SK-N-SH (cell line): ENCODE data around the gene SYT14. TPM values are rescaled to one million over a fixed set of nuclear protein-coding genes. Genes with fewer than 3 reads are reported as not detected.

Experiments used
- CTCF ChIA-PET: fragments of 300-600, 350-600 bp; formaldehyde crosslinking; extraction: SDS; loops from one replicate; lab custom pipeline; 2021; lab: Yijun Ruan, JAX
- POLR2A ChIA-PET: fragments of 350-600 bp; sonication (Branson Sonifier 250); formaldehyde crosslinking; extraction: SDS; loops from one replicate; lab custom pipeline; 2020; ENCODE audit warnings: antibody characterized with exemption, inconsistent platforms; lab: Yijun Ruan, JAX
- DNase-seq: peaks from one replicate; pipeline ENCODE4 v3.0.0; 2012
- H2AFZ ChIP-seq: fragments of 200-600 bp; sonication (generic); 2 replicates; pipeline ENCODE4 v1.8.1; 2016; ENCODE audit warnings: antibody characterized with exemption, mild to moderate bottlenecking, low read depth
- H3F3A ChIP-seq: fragments of 200-600 bp; sonication (generic); replicated peaks from 2 replicates; pipeline ENCODE3; 2016; ENCODE audit warnings: antibody characterized with exemption, mild to moderate bottlenecking; ENCODE audit not compliant: insufficient read depth
- H3K27ac ChIP-seq, 2 experiments: fragments of 200-500 bp in 1 of 2; fragments of 200-600 bp in 1 of 2; sonication (Bioruptor generic) in 1 of 2; sonication (generic), shearing (Covaris generic) in 1 of 2; 2 replicates each; pipeline versions ENCODE4 v1.5.1 to v1.6.1; 2014 to 2016; ENCODE audit warnings: low read depth in 2 of 2, inconsistent platforms in 1 of 2, low read length in 1 of 2, mild to moderate bottlenecking in 1 of 2, mixed read lengths in 1 of 2
- H3K27me3 ChIP-seq: fragments of 200-600 bp; sonication (generic), shearing (Covaris generic); 2 replicates; pipeline ENCODE4 v1.6.1; 2016; ENCODE audit warnings: mixed run types; ENCODE audit not compliant: insufficient read depth
- H3K36me3 ChIP-seq, 2 experiments: fragments of 200-500 bp in 1 of 2; fragments of 200-600 bp in 1 of 2; sonication (Bioruptor generic) in 1 of 2; sonication (generic) in 1 of 2; replicated peaks in 1 of 2; 2 replicates each; pipeline versions ENCODE3 to v1.5.1; 2014 to 2016; ENCODE audit warnings: low read length in 1 of 2, mild to moderate bottlenecking in 1 of 2; ENCODE audit not compliant: insufficient read depth in 2 of 2, control insufficient read depth in 1 of 2
- H3K4me1 ChIP-seq, 2 experiments: fragments of 200-500 bp in 1 of 2; fragments of 200-600 bp in 1 of 2; sonication (Bioruptor generic) in 1 of 2; sonication (generic), shearing (Covaris generic) in 1 of 2; 2 replicates each; pipeline versions ENCODE4 v1.5.1 to v1.6.1; 2014 to 2016; ENCODE audit warnings: low read depth in 1 of 2, low read length in 1 of 2, mixed run types in 1 of 2; ENCODE audit not compliant: insufficient read depth in 2 of 2, control insufficient read depth in 1 of 2
- H3K4me2 ChIP-seq: fragments of 200-600 bp; sonication (generic), shearing (Covaris generic); 2 replicates; pipeline ENCODE4 v1.6.1; 2017; ENCODE audit warnings: mixed run types
- H3K4me3 ChIP-seq, 2 experiments: fragments of 200-500 bp in 1 of 2; fragments of 200-600 bp in 1 of 2; sonication (Bioruptor generic) in 1 of 2; sonication (generic), shearing (Covaris generic) in 1 of 2; 2 replicates each; pipeline versions ENCODE4 v1.5.1 to v1.8.1; 2014 to 2016; ENCODE audit warnings: low read depth in 2 of 2, inconsistent platforms in 1 of 2, low read length in 1 of 2, mild to moderate bottlenecking in 1 of 2, mixed read lengths in 1 of 2, moderate library complexity in 1 of 2
- H3K79me2 ChIP-seq: fragments of 200-600 bp; sonication (generic); 2 replicates; pipeline ENCODE4 v1.8.1; 2017; ENCODE audit warnings: mild to moderate bottlenecking; ENCODE audit not compliant: insufficient read depth
- H3K9ac ChIP-seq: fragments of 200-600 bp; sonication (generic); 2 replicates; pipeline ENCODE4 v1.6.1; 2017; ENCODE audit warnings: mixed run types
- H3K9me2 ChIP-seq: fragments of 200-600 bp; sonication (generic); 2 replicates; pipeline ENCODE4 v1.6.1; 2017; ENCODE audit warnings: mixed run types
- H3K9me3 ChIP-seq: fragments of 200-600 bp; sonication (generic); 2 replicates; pipeline ENCODE4 v1.6.1; 2017; ENCODE audit warnings: mixed run types, mild to moderate bottlenecking, moderate library complexity
- H4K20me1 ChIP-seq: fragments of 200-600 bp; sonication (generic); 2 replicates; pipeline ENCODE4 v1.6.1; 2017; ENCODE audit warnings: mild to moderate bottlenecking, mixed run types; ENCODE audit not compliant: insufficient read depth
- CTCF ChIP-seq: fragments of 200-600 bp; sonication (generic); IDR thresholded peaks from 2 replicates; pipeline ENCODE4 v1.6.1; 2017; ENCODE audit warnings: antibody characterized with exemption, mild to moderate bottlenecking, moderate library complexity
- EZH2phosphoT487 ChIP-seq: fragments of 200-600 bp; sonication (generic); IDR thresholded peaks from 2 replicates; pipeline ENCODE4 v1.6.1; 2017; ENCODE audit warnings: low read depth, mixed run types, mild to moderate bottlenecking, antibody characterized with exemption, moderate library complexity, borderline replicate concordance
- FOXJ3 ChIP-seq: sonication (generic); formaldehyde crosslinking; IDR thresholded peaks from 2 replicates; pipeline ENCODE4 v1.5.1; 2020; ENCODE audit warnings: mild to moderate bottlenecking, missing genetic modification reagents
- FOXM1 ChIP-seq: IDR thresholded peaks from 2 replicates; pipeline ENCODE4 v1.4.0; 2012; ENCODE audit warnings: low read depth, mild to moderate bottlenecking
- GABPA ChIP-seq: IDR thresholded peaks from 2 replicates; pipeline ENCODE4 v1.4.0; 2012; ENCODE audit warnings: low read depth, mild to moderate bottlenecking
- GATA2 ChIP-seq: sonication (generic); formaldehyde crosslinking; IDR thresholded peaks from 2 replicates; pipeline ENCODE4 v1.5.0; 2020; ENCODE audit warnings: mild to moderate bottlenecking, missing genetic modification reagents
- IRF3 ChIP-seq: fragments of 150-350 bp; IDR thresholded peaks from 2 replicates; pipeline ENCODE4 v1.6.1; 2016; ENCODE audit warnings: mild to moderate bottlenecking, low read depth, low read length
- MAX ChIP-seq: IDR thresholded peaks from 2 replicates; pipeline ENCODE4 v1.4.0; 2012; ENCODE audit warnings: low read depth
- NFIC ChIP-seq: IDR thresholded peaks from 2 replicates; pipeline ENCODE4 v1.4.0; 2012; ENCODE audit warnings: borderline replicate concordance
- PBX3 ChIP-seq: IDR thresholded peaks from 2 replicates; pipeline ENCODE4; 2012
- POLR2AphosphoS5 ChIP-seq: IDR thresholded peaks from 2 replicates; pipeline ENCODE4 v1.6.1; 2012; ENCODE audit warnings: low read depth, low read length
- RAD21 ChIP-seq: IDR thresholded peaks from 2 replicates; pipeline ENCODE4 v1.6.1; 2012; ENCODE audit warnings: mild to moderate bottlenecking, low read length
- RFX5 ChIP-seq: IDR thresholded peaks from 2 replicates; pipeline ENCODE4 v1.6.1; 2012; ENCODE audit warnings: mild to moderate bottlenecking, improper control_type of control experiment, low read length
- SIN3A ChIP-seq: IDR thresholded peaks from 2 replicates; pipeline ENCODE4 v1.6.1; 2012; ENCODE audit warnings: low read depth, mild to moderate bottlenecking, low read length, moderate library complexity, borderline replicate concordance
- TCF12 ChIP-seq: IDR thresholded peaks from 2 replicates; pipeline ENCODE4 v1.4.0; 2012
- TEAD4 ChIP-seq: IDR thresholded peaks from 2 replicates; pipeline ENCODE4 v1.4.0; 2012; ENCODE audit warnings: mild to moderate bottlenecking, borderline replicate concordance; ENCODE audit not compliant: insufficient read depth
- USF2 ChIP-seq: fragments of 150-350 bp; IDR thresholded peaks from 2 replicates; pipeline ENCODE4 v1.6.1; 2017; ENCODE audit warnings: antibody characterized with exemption, low read length, low read depth, borderline replicate concordance
- ZBTB33 ChIP-seq: IDR thresholded peaks from 2 replicates; pipeline ENCODE4 v1.4.0; 2012; ENCODE audit warnings: low read depth, borderline replicate concordance
- WGBS: methylation state at CpG from one replicate; pipeline ENCODE4 v1.1.6; 2017; ENCODE audit warnings: low lambda C conversion rate; 5-methylcytosine and 5-hydroxymethylcytosine counted together
- polyA plus RNA-seq, 3 experiments: library from polyadenylated mRNA; depleted of rRNA; stranded (reverse); fragments of >200 nt; gene quantifications; 2 replicates each; pipeline ENCODE4 v1.2.3, GENCODE V29; 2012

SYT14 gene
- polyA plus RNA-seq, 1 of the 3 experiments (the other 2 are of a cell fraction) = 1.2 TPM

GRCh38 chr1:210010161-210010560 is 72.1 kb downstream of the SYT14 start:
- Histone ChIP-seq H3K9ac (no peak overlapping the region), H3K4me3 (no peak overlapping the region), H3K27ac (no peak overlapping the region), H3K36me3 (peaks cover 2 to 12% of the 10 kb centered on the region in 2 experiments), H3K79me2 (no peaks in the 10 kb centered on the region), H4K20me1 (no peaks in the 10 kb centered on the region), H3F3A (peaks cover 5% of the 10 kb centered on the region)
- CTCF ChIA-PET = interaction anchor here (1.3 kb wide), 1 partner anchor 301 kb away, joined by 5 read pairs; no protein-coding TSS in a partner anchor
- no peak for DNase-seq
- 80% methylated on average over 2 of the region's 2 CpGs for WGBS
- TF ChIP-seq CTCF (no peak), FOXM1 (no peak), USF2 (no peak), MAX (no peak), EZH2phosphoT487 (no peak), TCF12 (no peak), GATA2 (no peak), NFIC (no peak), POLR2AphosphoS5 (no peak), FOXJ3 (CRISPR knock-in tag) (no peak), RAD21 (no peak), GABPA (no peak), ZBTB33 (no peak), PBX3 (no peak), SIN3A (no peak), RFX5 (no peak), IRF3 (no peak), TEAD4 (no peak)
- TF ChIP-seq, all 33 proteins: peak for 0
- POLR2A ChIA-PET = no interaction called here
- Histone ChIP-seq H3K4me2 (no peak overlapping the region), H3K9me2 (no peaks in the 10 kb centered on the region), H3K9me3 (no peaks in the 10 kb centered on the region), H3K27me3 (no peaks in the 10 kb centered on the region), H2AFZ (no peak overlapping the region), H3K4me1 (no peaks in the 10 kb centered on the region; a peak in 1 of 4 replicates)
